Activated T-cell treated with anti-CD3 and anti-CD28 coated beads, Interleukin-2, amount 50 U/mL, for 24 hours (primary cell): Measurements from ENCODE around the gene SPINDOC.

Experiments
- DNase-seq: peaks from one replicate; pipeline ENCODE4 v3.0.0-alpha.2; 2020
- H3K27ac Mint-ChIP-seq: 2 replicates; pipeline ENCODE4 v1.8.0; 2020; ENCODE audit warnings: mild to moderate bottlenecking, mixed read lengths
- H3K27me3 Mint-ChIP-seq: 2 replicates; pipeline ENCODE4 v1.8.0; 2020; ENCODE audit warnings: mixed read lengths
- H3K36me3 Mint-ChIP-seq: 2 replicates; pipeline ENCODE4 v1.8.0; 2020; ENCODE audit warnings: low read depth, mixed read lengths
- H3K4me1 Mint-ChIP-seq: 2 replicates; pipeline ENCODE4 v1.8.0; 2020; ENCODE audit warnings: low read depth, mixed read lengths
- H3K4me3 Mint-ChIP-seq: 2 replicates; pipeline ENCODE4 v1.8.0; 2020; ENCODE audit warnings: mild to moderate bottlenecking, moderate library complexity, mixed read lengths
- H3K9me3 Mint-ChIP-seq: 2 replicates; pipeline ENCODE4 v1.8.0; 2020; ENCODE audit warnings: mixed read lengths

SPINDOC gene

DNA sequence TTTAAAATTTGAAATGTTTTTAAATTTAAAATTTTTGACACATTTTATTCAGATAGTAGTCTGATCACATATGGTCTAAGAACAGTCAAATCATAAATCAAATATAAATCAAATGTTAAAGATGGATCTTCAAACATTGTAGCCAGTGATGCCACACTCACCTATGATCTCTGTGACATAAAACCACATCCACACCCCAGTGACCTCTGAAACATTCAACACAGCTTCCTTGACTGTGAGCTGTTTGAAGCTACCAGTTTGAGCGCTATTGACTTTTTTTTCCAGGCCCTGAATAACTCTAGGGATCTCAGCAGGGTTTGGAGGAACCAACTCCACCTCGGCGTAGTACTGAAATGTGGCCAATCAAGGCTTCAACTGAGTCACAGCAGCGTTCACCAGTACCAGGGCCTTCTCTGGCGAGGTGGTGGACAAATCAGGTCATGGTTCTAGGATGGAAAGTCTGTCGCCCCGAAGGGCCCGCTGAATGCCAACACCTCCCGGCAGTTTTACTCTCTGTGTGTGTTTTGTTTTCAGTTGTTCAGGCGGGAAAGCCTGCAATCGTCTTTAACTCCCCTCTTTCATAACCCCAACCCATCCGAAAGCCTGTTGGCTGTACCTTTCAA lies 21.4 kb downstream of the SPINDOC start:
- H3K4me1 Mint-ChIP-seq = peaks cover 16% of the 10 kb centered on the region
- no peak overlapping the region for H3K4me3 Mint-ChIP-seq
- H3K36me3 Mint-ChIP-seq = peaks cover 2% of the 10 kb centered on the region
- no peak overlapping the region for H3K27ac Mint-ChIP-seq
- H3K27me3 Mint-ChIP-seq = no peaks in the 10 kb centered on the region
- no peak for DNase-seq
- H3K9me3 Mint-ChIP-seq = no peaks in the 10 kb centered on the region

DNA sequence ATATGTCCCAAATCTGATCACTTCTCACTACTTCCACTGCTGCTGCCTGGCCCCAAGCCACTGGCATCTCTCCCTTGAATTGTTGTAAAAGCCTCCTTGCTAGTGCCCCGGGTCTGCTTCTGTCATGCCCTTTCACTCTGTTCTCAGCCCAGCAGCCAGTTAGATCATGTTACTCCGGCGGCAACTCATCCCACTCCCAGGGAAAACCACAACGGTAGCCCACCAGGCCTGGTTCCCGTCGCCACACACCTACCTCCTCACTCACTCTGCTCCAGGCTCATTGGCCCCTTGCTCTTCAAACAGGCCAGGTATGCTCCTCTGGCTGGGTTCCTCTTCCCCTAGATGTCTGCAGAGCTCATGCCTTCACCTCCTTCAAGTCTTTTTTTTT lies 21.9 kb downstream of the SPINDOC start:
- Mint-ChIP-seq H3K27me3 (no peaks in the 10 kb centered on the region), H3K9me3 (no peaks in the 10 kb centered on the region), H3K27ac (no peak overlapping the region), H3K4me3 (no peak overlapping the region), H3K36me3 (peaks cover 7% of the 10 kb centered on the region), H3K4me1 (peaks cover 21% of the 10 kb centered on the region)
- DNase-seq = no peak

DNA sequence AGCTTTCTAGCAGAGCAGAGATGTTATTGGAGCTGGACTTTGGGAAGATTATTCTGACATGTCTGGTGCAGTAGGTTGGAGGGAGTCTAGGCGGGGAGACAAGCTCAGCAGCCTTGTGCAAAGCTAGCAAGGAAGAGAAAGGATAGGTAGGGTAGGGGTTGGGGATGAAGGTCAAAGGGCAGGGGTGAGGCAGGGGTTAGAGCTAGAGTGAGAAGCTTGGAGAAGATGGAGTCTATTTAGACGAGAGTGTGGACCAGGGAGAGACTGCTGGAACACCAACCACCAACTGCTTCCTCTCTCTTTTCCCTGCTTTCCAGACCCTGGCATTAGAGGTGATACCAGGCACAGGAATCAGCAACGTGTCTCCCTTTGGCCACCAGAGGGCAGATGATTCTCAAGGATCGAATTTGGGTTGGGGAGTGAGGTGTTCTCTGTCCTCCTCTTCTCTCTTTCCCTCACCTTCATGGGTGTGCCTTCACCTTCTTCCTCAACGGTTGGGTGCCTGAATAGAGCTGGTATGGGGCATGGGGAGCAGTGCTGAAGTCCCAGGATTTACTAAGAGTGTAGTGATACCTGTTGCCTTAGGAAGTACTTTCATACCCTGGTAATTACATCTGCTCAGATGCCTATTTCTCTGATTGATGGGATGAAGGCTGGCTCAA lies 23.9 kb downstream of the SPINDOC start:
- H3K9me3 Mint-ChIP-seq = no peaks in the 10 kb centered on the region
- H3K4me3 Mint-ChIP-seq = no peak overlapping the region
- peak; percentile 77 for DNase-seq
- H3K27me3 Mint-ChIP-seq = no peaks in the 10 kb centered on the region
- peaks cover 39% of the 10 kb centered on the region for H3K4me1 Mint-ChIP-seq
- peak overlapping the region; percentile 92 for H3K27ac Mint-ChIP-seq
- peaks cover 25% of the 10 kb centered on the region for H3K36me3 Mint-ChIP-seq

DNA sequence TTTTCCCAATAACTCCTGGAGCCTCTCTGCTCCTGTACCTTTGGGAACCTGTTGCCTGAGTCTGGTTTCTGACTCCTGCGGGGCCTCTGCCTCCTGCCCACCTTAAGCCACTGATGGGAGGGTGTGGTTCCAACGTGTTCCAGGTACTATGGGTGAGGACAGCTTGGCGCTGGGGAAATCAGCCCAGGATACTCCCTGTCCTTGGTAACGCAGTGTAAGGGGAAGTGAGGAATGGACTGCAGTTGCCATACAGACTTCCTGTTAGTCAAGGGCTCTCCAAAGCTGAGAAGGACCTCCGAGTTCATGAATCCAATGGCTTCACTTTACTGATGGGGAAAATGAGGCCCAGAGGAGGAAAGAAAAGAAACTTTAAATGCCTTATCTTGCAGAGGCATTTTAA lies 24.5 kb downstream of the SPINDOC start:
- Mint-ChIP-seq H3K9me3 (no peaks in the 10 kb centered on the region), H3K36me3 (peaks cover 31% of the 10 kb centered on the region), H3K4me1 (peaks cover 45% of the 10 kb centered on the region), H3K4me3 (peak overlapping the region; percentile 82), H3K27ac (peak overlapping the region; percentile 92), H3K27me3 (no peaks in the 10 kb centered on the region)
- DNase-seq = no peak

DNA sequence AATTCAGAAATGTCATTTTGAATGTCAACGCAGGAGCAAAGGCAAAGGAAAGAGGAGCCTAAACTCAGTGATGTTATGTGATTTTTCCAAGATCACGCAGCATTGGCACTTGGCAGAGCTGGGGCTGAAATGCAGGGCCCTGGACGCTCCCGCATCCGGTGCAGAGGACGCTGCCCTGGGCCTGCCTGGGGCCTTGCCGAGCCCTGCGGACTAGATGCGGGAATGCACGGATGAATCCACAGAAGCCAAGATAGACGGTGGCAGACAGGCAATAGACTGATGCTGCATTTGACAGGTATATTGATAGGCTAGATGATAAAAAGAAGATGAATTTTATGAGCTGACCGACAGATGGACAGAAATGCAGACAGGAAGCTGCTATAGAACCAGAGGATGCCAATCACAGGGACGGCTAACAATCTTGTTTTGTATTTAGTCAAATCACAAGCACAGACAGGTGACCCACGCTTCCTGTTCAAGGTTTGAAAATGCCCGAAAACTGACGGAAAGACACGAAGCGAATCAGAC lies 25.0 kb downstream of the SPINDOC start:
- H3K36me3 Mint-ChIP-seq = peaks cover 36% of the 10 kb centered on the region
- no peak for DNase-seq

DNA sequence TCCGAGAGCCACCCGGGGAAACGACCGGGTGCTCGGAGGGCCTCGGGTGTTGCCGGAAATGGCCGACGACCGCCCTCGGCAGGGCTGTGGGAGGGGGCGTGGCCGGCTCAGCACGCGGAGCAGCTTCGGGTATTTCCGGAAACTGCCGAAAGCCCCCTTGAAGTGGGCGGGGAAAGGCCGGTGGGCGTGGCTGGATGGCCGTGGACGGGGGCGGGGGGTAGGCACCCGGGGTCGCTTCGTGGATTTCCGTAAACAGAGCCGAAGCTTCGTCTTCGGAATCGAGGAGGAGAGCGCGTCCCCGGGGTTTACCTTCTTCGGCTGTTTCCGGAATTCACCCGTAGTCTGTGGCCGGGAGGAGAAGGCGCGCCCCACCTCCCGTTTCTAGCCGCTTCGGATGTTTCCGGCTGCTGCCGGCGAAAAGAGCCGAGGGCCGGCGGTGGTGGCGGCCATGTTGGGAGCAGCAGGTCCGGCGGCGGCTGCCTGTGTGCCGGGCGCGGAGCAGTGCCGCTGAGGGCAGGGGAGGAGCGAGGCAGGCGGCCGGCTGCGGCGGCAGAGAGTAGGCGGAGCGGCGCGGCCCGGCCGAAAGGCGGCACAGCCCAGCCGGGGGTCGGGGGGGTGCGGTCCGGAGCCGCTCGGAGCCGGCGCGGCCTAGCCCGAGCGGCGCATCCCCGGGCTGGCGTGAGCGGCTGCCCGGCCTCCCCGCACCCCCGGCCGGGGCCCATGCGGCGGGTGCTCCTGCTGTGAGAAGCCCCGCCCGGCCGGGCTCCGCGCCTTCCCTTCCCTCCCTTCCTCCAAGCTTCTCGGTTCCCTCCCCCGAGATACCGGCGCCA lies 25.6 kb downstream of the SPINDOC start, which contains the start of gene MARK2:
Gene MARK2 (plus strand): TSS at position 433 of the 830 bp plus-strand sequence. CDS start 397 bp downstream, at position 830.
- Mint-ChIP-seq H3K4me1 (peaks cover 55% of the 10 kb centered on the region), H3K36me3 (peaks cover 41% of the 10 kb centered on the region), H3K4me3 (peak within 1 kb of the TSS; percentile 96), H3K9me3 (no peaks in the 10 kb centered on the region), H3K27ac (peak within 1 kb of the TSS; percentile 95), H3K27me3 (no peaks in the 10 kb centered on the region)
- DNase-seq = peak; percentile 100

More for the DNA sequence above, 25.0 kb downstream of the SPINDOC start:
- Mint-ChIP-seq H3K4me3 (peak overlapping the region; percentile 82), H3K27me3 (no peaks in the 10 kb centered on the region), H3K27ac (peak overlapping the region; percentile 92), H3K9me3 (no peaks in the 10 kb centered on the region), H3K4me1 (peaks cover 50% of the 10 kb centered on the region)

DNA sequence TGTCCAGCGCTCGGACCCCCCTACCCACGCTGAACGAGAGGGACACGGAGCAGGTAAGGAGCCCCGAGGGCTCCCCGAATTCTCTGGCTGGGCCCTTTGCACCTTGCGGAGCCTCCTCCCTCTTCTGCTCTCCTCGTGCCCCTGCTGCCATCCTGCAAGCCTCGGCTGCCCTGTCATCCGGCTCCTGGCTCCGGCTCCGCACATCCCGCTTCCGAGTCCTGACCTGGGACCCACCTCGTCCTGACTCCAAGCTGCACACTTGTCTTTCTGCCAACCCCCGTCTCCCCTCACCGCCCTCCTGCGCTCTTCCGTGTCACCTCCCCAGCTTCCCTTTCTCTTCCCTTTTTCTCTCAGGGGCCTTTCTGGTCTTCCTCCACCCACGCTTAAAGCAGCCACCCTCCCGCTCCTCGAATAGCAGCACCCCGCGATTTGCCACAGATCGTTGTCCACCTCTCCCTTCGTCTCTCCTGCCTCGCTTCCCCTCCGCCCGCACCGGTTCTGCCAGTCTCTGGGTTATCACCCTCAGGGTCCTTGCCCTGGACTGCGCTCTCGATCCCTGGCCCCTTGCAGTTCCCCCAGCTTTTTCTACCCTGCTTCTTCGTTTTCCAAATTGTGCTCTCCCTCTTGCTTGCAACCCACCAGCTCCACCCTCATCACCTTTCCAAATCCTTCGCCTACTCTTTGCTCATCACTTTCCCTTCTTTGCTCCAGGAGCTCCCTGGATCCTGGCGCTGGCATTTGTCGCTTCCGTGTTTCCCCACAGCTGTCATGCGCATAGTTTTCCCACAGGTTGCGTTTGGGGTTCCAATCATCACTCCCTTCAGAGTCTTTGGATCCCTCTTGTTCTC lies 26.5 kb downstream of the SPINDOC start:
- peaks cover 63% of the 10 kb centered on the region for H3K4me1 Mint-ChIP-seq
- peak; percentile 47 for DNase-seq
- no peaks in the 10 kb centered on the region for H3K27me3 Mint-ChIP-seq
- H3K9me3 Mint-ChIP-seq = no peaks in the 10 kb centered on the region
- peaks cover 50% of the 10 kb centered on the region for H3K36me3 Mint-ChIP-seq
- peak overlapping the region; percentile 96 for H3K4me3 Mint-ChIP-seq
- peak overlapping the region; percentile 95 for H3K27ac Mint-ChIP-seq

DNA sequence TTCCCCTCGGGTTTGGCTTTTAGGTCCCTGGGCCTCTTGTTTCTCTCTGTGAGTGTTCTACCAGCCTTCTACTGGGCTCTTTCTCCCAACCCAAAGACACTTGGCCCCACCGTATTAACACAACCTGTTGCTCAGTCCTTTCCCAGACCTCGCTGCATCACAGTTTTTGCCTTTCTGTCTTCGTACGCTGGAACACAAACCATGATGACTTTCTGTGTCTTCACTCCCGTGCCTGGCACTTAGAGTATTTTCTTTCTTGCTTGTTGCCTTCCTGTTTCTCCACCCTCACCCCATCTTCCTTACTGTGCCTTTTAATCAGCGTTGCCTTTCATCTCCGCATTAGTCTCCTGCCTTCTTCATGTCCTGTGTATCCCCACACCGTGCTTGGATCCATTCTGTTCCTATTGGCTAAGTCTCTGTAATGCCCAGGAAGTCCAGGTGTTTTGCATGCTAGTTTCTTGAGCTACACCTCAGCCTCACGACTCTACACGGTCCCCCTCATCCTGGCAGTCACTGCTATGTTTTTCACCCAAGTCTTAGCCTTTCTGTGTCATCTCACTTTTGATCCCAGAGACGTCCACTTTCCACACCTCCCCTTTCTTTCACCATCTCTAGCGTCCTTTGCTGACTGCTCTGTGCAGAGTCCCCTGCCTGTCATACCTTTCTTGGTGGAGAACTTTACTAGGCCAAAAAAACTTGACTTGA lies 27.3 kb downstream of the SPINDOC start:
- no peak for DNase-seq
- Mint-ChIP-seq H3K9me3 (no peaks in the 10 kb centered on the region), H3K36me3 (peaks cover 57% of the 10 kb centered on the region), H3K4me1 (peaks cover 71% of the 10 kb centered on the region), H3K27ac (peak overlapping the region; percentile 95), H3K27me3 (no peaks in the 10 kb centered on the region), H3K4me3 (peak overlapping the region; percentile 96)

DNA sequence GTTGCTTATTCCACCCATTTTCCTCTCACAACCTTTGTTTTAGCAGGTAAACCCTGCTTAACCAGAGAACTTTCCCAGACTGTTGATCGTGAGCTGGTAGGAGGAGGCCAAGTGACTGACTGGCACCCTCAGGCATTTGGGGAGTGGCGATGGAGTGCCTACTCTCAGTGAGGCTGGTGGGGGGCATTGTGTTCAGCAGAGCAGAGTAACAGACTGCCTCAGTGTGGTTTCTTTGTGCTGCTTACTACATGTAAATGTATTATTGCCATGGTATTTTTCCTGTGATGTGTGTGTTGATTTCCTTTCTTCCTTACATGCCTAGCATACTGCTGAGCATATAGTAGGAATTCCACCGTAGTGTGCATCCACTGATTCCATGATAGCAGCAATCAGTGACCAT lies 28.3 kb downstream of the SPINDOC start:
- Mint-ChIP-seq H3K27me3 (no peaks in the 10 kb centered on the region), H3K9me3 (no peaks in the 10 kb centered on the region), H3K4me3 (peak overlapping the region; percentile 96), H3K4me1 (peaks cover 77% of the 10 kb centered on the region), H3K36me3 (peaks cover 64% of the 10 kb centered on the region), H3K27ac (peak overlapping the region; percentile 95)
- DNase-seq = no peak

DNA sequence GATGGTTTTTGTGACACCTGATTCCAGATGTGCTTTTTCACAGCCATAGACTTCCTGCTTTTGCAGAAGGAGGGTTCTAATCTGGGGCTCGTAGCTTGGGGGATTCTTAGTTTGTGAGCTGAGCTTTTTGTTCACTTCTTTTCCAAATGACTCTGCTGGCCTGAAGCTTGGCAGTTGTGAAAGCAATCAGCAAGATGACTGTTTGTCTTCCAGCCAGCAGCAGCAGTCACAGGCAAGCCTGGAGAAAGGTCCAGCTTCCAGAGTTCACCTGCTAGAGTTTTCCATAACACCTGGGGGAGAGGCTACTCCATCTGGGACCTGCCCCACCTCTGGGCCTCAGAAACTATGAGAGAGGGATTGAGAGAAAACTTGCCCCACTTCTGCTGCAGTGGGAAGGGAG lies 29.8 kb downstream of the SPINDOC start:
- Mint-ChIP-seq H3K9me3 (no peaks in the 10 kb centered on the region), H3K27ac (peak overlapping the region; percentile 82), H3K4me3 (no peak overlapping the region), H3K27me3 (no peaks in the 10 kb centered on the region), H3K36me3 (peaks cover 75% of the 10 kb centered on the region), H3K4me1 (peaks cover 77% of the 10 kb centered on the region)
- DNase-seq = no peak

DNA sequence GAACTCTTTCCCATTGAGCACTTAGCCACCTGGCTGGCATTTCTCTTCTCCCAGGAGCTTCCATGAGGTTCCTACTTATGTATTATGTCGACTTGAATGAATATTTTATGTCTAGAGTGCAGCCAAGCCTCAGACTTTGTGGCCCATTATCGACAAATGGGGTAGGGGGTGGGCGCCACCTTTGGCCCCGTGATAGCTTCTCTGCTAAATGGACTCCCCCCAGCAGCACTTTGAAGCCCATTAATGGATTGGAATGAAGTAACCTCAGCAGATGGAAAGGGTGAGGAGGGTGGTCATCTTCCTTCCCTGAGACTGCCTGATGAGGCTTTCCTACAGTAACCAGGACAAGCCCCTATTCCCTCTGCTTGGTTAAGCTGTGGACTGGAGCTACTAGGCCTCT lies 31.6 kb downstream of the SPINDOC start:
- no peak for DNase-seq
- H3K4me3 Mint-ChIP-seq = no peak overlapping the region
- peak overlapping the region; percentile 71 for H3K27ac Mint-ChIP-seq
- no peaks in the 10 kb centered on the region for H3K9me3 Mint-ChIP-seq
- H3K4me1 Mint-ChIP-seq = peaks cover 85% of the 10 kb centered on the region
- H3K36me3 Mint-ChIP-seq = peaks cover 85% of the 10 kb centered on the region
- H3K27me3 Mint-ChIP-seq = no peaks in the 10 kb centered on the region

DNA sequence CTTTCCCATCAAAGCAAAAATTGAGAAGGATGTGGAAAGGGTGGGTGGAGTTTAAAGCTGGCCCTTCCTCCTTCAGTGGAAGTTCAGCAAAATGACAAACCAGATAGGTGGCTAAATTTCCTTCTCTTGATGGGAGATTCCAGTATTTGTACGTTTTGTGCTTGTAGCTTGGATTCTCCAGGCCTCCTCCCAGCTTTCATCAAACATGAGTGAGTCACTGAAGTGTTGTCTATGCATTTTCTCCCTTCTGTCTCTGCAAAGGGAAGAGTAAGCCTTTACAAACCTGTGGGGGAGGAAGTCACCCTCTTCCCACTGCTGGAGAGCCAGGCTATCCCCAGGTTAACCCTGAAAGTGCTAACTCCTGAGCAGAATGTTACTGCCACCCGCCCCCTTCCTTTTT lies 32.0 kb downstream of the SPINDOC start:
- H3K4me3 Mint-ChIP-seq = no peak overlapping the region
- H3K27ac Mint-ChIP-seq = peak overlapping the region; percentile 71
- peaks cover 83% of the 10 kb centered on the region for H3K36me3 Mint-ChIP-seq
- H3K9me3 Mint-ChIP-seq = no peaks in the 10 kb centered on the region
- peaks cover 83% of the 10 kb centered on the region for H3K4me1 Mint-ChIP-seq
- H3K27me3 Mint-ChIP-seq = no peaks in the 10 kb centered on the region
- no peak for DNase-seq

DNA sequence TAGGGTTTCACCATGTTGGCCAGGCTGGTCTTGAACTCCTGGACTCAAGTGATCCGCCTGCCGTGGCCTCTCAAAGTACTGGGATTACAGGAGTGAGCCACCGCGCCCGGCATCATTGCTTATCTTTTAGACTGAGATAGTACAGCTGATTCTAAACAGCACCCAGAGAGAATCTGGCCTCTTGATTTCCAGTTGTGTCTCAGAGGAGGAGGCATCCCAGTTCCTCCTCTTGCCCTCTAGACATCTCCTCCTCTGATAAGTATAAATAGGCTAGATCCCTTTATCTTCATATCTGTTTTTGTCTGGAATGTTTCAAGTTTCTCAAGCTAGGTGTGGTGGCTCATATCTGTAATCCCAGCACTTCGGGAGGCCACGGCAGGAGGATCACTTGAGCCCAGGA lies 32.7 kb downstream of the SPINDOC start:
- Mint-ChIP-seq H3K36me3 (peaks cover 83% of the 10 kb centered on the region), H3K4me3 (no peak overlapping the region), H3K4me1 (peaks cover 83% of the 10 kb centered on the region), H3K27me3 (no peaks in the 10 kb centered on the region), H3K27ac (no peak overlapping the region), H3K9me3 (no peaks in the 10 kb centered on the region)
- DNase-seq = no peak
